22Rv1 (cell line): ENCODE data around the gene TMEM205.

Experiments used
- ZFX ChIP-seq: fragments of 450-650 bp; IDR thresholded peaks from 2 replicates; pipeline ENCODE4 v1.6.1; 2017; ENCODE audit warnings: antibody characterized with exemption, borderline replicate concordance
- TF ChIP-seq, protein P1 (sequence below): fragments of 450-650 bp; IDR thresholded peaks from 2 replicates; pipeline ENCODE4 v1.5.1; 2017; ENCODE audit warnings: mild to moderate bottlenecking

DNA sequence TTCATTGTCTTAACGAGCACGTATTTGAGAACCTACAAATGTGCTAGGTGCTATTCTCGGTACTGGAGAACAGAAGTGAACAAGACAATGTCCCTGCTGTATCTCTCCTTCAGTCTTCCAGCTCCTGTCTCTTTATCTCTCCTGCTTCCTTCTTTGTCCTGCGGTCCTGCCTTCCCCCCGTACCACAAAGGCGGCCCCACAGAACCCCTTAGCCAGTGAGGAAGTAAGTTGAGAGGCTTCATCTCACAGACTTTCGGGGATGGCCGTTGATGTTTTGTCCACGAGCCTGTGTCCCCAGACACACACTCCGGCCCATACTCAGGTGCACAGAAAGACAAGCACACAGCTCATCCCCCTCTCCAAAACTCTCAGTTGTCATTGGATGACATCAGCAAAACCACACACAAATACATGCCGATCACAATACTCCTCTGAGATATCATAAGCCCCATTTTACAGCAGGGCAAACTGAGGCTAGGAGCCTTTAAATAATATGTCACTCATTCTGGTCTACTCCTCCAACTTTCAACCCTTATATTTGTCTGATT is 27.9 kb upstream of the TMEM205 start:
- TF ChIP-seq, protein P1, sequence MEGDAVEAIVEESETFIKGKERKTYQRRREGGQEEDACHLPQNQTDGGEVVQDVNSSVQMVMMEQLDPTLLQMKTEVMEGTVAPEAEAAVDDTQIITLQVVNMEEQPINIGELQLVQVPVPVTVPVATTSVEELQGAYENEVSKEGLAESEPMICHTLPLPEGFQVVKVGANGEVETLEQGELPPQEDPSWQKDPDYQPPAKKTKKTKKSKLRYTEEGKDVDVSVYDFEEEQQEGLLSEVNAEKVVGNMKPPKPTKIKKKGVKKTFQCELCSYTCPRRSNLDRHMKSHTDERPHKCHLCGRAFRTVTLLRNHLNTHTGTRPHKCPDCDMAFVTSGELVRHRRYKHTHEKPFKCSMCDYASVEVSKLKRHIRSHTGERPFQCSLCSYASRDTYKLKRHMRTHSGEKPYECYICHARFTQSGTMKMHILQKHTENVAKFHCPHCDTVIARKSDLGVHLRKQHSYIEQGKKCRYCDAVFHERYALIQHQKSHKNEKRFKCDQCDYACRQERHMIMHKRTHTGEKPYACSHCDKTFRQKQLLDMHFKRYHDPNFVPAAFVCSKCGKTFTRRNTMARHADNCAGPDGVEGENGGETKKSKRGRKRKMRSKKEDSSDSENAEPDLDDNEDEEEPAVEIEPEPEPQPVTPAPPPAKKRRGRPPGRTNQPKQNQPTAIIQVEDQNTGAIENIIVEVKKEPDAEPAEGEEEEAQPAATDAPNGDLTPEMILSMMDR: no peak
- TF ChIP-seq ZFX: no peak
